GM21737 (cell line): ENCODE results near the gene SLC38A9.

Experiments
- ATAC-seq: cut with Tn5 transposase; IDR thresholded peaks from one replicate; pipeline ENCODE4 v1.9.1; 2021; ENCODE audit warnings: mild to moderate bottlenecking, moderate library complexity; ENCODE audit not compliant: unreplicated experiment

SLC38A9 gene

GRCh38 chr5:55584398-55585205, 127.5 kb downstream of the SLC38A9 start:
- ATAC-seq, result no peak

- no peak for ATAC-seq
Observed at GRCh38 chr5:55583578-55583977, 128.5 kb downstream of the SLC38A9 start.

GRCh38 chr5:55582256-55582655, 129.9 kb downstream of the SLC38A9 start:
- no peak for ATAC-seq

- no peak for ATAC-seq
Observed at GRCh38 chr5:55580042-55580441, 132.1 kb downstream of the SLC38A9 start.

GRCh38 chr5:55578771-55579170, 133.4 kb downstream of the SLC38A9 start:
- no peak for ATAC-seq

- ATAC-seq, result no peak
Observed at GRCh38 chr5:55577353-55578060, 134.6 kb downstream of the SLC38A9 start.

- ATAC-seq, result no peak
Observed at GRCh38 chr5:55576661-55577060, 135.5 kb downstream of the SLC38A9 start.
